K562 treated with DMSO at 1 percent for 48 hours (cell line): ENCODE results near the gene CHIA. TPM values are rescaled to one million over a fixed set of nuclear protein-coding genes. Genes with fewer than 3 reads are reported as not detected.

Experiments used
- total RNA-seq: library from RNA; unstranded; fragments of 300-600 nt; gene quantifications from 2 replicates; pipeline ENCODE4 v1.2.3, GENCODE V29; 2022; ENCODE audit warnings: low replicate concordance; ENCODE audit errors: extremely low read depth

The CHIA gene
- total RNA-seq: not detected in 2 replicates

GRCh38 chr1:111290630-111291029, at the start of gene CHIA:
TSS of gene CHIA (plus strand) at chr1:111290851. CDS start at chr1:111310468, 19,617 bp downstream.

Other genes starting within 250 kb of the CHIA start
- not detected in 2 replicates for gene DRAM2, start 150.8 kb upstream of the CHIA start, total RNA-seq
- not detected in 2 replicates for gene CEPT1, start 150.6 kb upstream of the CHIA start, total RNA-seq
- gene DENND2D, start 90.2 kb upstream of the CHIA start, total RNA-seq: not detected in 2 replicates
- gene CHI3L2, start 63.1 kb upstream of the CHIA start, total RNA-seq: not detected in 2 replicates
- not detected in 2 replicates for gene OVGP1, start 136.9 kb downstream of the CHIA start, total RNA-seq
- not detected in 2 replicates for gene WDR77, start 158.4 kb downstream of the CHIA start, total RNA-seq
- not detected in 2 replicates for gene ATP5PB, start 158.6 kb downstream of the CHIA start, total RNA-seq
- not detected in 2 replicates for gene C1orf162, start 183.1 kb downstream of the CHIA start, total RNA-seq
- gene ADORA3, start 212.8 kb downstream of the CHIA start, total RNA-seq: not detected in 2 replicates
- gene TMIGD3, start 212.8 kb downstream of the CHIA start, total RNA-seq: not detected in 2 replicates